DOHH2 (cell line): ENCODE data around the gene TMPRSS13.

Experiments
- H3F3A ChIP-seq: fragments of 200-600 bp; sonication (generic), shearing (Covaris generic); 2 replicates; pipeline ENCODE4 v1.6.0; 2016; ENCODE audit warnings: antibody characterized with exemption, mild to moderate bottlenecking; ENCODE audit not compliant: control insufficient read depth, insufficient read depth
- H3K27ac ChIP-seq: fragments of 200-600 bp; sonication (generic); 2 replicates; pipeline ENCODE4 v1.5.1; 2014; ENCODE audit warnings: low read depth, mild to moderate bottlenecking, low read length, moderate library complexity
- H3K27me3 ChIP-seq: fragments of 200-600 bp; sonication (generic); 2 replicates; pipeline ENCODE4 v1.6.1; 2014; ENCODE audit warnings: mild to moderate bottlenecking, low read length, mixed read lengths; ENCODE audit not compliant: control insufficient read depth
- H3K36me3 ChIP-seq: fragments of 200-600 bp; sonication (generic); 2 replicates; pipeline ENCODE4 v1.6.1; 2014; ENCODE audit warnings: mild to moderate bottlenecking, low read length, moderate library complexity, mixed read lengths; ENCODE audit not compliant: control insufficient read depth
- H3K4me1 ChIP-seq: fragments of 200-600 bp; sonication (generic); 2 replicates; pipeline ENCODE4 v1.6.1; 2014; ENCODE audit warnings: mild to moderate bottlenecking, low read length, mixed read lengths; ENCODE audit not compliant: control insufficient read depth
- H3K4me2 ChIP-seq: fragments of 200-600 bp; sonication (generic); 2 replicates; pipeline ENCODE4 v1.6.0; 2014; ENCODE audit warnings: mild to moderate bottlenecking, low read length, moderate library complexity
- H3K4me3 ChIP-seq: fragments of 200-600 bp; sonication (generic); 2 replicates; pipeline ENCODE4 v1.5.1; 2014; ENCODE audit warnings: mild to moderate bottlenecking, low read length, mixed read lengths
- H3K79me2 ChIP-seq: fragments of 200-600 bp; sonication (generic); 2 replicates; pipeline ENCODE4 v1.6.1; 2014; ENCODE audit warnings: mild to moderate bottlenecking, low read length, mixed read lengths; ENCODE audit not compliant: control insufficient read depth
- H3K9me2 ChIP-seq: fragments of 200-600 bp; sonication (generic); replicated peaks from 2 replicates; pipeline ENCODE4 v1.6.1; 2014; ENCODE audit warnings: mild to moderate bottlenecking, low read length, mixed read lengths; ENCODE audit not compliant: control insufficient read depth
- H3K9me3 ChIP-seq: fragments of 200-600 bp; sonication (generic); 2 replicates; pipeline ENCODE4 v1.6.1; 2014; ENCODE audit warnings: antibody characterized with exemption, low read length, mixed read lengths; ENCODE audit not compliant: control insufficient read depth, insufficient read depth
- H4K20me1 ChIP-seq: fragments of 200-600 bp; sonication (generic); 2 replicates; pipeline ENCODE4 v1.6.0; 2014; ENCODE audit warnings: low read depth, mild to moderate bottlenecking, antibody characterized with exemption, low read length, moderate library complexity; ENCODE audit not compliant: control insufficient read depth, insufficient read depth
- EZH2phosphoT487 ChIP-seq: fragments of 200-600 bp; sonication (generic); IDR thresholded peaks from 2 replicates; pipeline ENCODE4 v1.6.1; 2017; ENCODE audit warnings: borderline replicate concordance, mild to moderate bottlenecking, antibody characterized with exemption, low read length, moderate library complexity, mixed read lengths
- TF ChIP-seq, protein P1 (sequence below): fragments of 200-600 bp; sonication (generic); IDR thresholded peaks from one replicate; pipeline ENCODE4 v1.5.1; 2014; ENCODE audit warnings: antibody characterized with exemption, mild to moderate bottlenecking, low read depth, low read length; ENCODE audit not compliant: poor library complexity, severe bottlenecking

The TMPRSS13 gene

DNA sequence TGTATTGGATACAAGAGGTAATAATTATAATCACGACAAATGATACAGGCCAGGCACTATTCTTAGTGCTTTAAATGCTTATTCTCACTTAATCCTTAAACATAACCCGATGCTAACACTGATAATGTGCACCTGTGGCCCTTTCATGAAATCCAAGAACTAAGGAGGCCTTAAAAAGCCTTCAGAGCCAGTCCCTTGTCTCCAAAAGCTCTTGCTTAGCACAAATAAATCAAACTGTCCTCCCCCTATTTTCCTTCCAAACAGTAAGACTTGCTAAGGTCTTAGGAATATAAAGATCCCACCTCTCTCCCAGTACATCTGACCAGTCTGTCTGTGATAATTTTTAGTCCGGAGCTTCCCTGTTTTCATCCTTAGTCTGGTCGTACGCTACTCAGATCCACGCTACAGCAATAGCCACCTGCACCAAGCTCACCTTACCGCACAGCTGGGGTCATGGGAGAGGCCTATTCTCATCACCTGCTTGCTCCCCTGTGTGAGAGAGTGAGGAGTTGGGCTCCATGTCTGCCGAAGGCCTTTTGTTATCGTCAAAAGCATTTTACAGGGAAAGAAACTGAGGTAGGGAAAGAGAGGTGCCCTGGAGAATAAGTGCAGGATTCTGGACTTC lies 69.6 kb downstream of the TMPRSS13 start:
- no peak for TF ChIP-seq EZH2phosphoT487
- TF ChIP-seq, protein P1, sequence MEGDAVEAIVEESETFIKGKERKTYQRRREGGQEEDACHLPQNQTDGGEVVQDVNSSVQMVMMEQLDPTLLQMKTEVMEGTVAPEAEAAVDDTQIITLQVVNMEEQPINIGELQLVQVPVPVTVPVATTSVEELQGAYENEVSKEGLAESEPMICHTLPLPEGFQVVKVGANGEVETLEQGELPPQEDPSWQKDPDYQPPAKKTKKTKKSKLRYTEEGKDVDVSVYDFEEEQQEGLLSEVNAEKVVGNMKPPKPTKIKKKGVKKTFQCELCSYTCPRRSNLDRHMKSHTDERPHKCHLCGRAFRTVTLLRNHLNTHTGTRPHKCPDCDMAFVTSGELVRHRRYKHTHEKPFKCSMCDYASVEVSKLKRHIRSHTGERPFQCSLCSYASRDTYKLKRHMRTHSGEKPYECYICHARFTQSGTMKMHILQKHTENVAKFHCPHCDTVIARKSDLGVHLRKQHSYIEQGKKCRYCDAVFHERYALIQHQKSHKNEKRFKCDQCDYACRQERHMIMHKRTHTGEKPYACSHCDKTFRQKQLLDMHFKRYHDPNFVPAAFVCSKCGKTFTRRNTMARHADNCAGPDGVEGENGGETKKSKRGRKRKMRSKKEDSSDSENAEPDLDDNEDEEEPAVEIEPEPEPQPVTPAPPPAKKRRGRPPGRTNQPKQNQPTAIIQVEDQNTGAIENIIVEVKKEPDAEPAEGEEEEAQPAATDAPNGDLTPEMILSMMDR, result no peak

DNA sequence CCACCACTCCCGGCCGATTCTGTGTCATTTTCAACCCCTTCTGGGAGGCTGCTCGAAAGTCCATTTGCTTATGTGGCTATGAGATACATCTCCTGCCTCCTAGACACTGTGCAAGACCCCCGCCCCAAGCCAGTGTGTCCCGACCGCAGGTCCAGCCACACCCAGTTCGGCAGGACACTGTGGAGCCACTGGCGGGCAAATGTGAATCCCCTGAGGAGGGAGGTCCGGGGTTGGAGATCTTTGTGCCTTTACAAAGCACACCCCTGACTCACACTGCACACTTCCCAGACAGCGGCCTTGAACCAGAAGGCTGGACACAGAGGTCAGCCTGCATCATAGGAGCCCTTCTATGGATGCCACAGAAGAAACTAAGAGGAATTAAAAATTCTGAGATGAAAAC lies 70.1 kb downstream of the TMPRSS13 start:
- H3K36me3 ChIP-seq, result no peaks in the 10 kb centered on the region
- no peaks in the 10 kb centered on the region for H3F3A ChIP-seq
- H3K79me2 ChIP-seq, result no peaks in the 10 kb centered on the region
- H3K4me3 ChIP-seq, result no peak overlapping the region
- H3K27ac ChIP-seq, result no peak overlapping the region
- no peaks in the 10 kb centered on the region for H3K9me2 ChIP-seq
- TF ChIP-seq EZH2phosphoT487, result no peak
- TF ChIP-seq, protein P1, result no peak
- H4K20me1 ChIP-seq, result no peaks in the 10 kb centered on the region
- no peaks in the 10 kb centered on the region for H3K9me3 ChIP-seq
- H3K4me1 ChIP-seq, result no peaks in the 10 kb centered on the region
- H3K27me3 ChIP-seq, result peaks cover 5% of the 10 kb centered on the region
- no peak overlapping the region for H3K4me2 ChIP-seq

More for the DNA sequence above, 69.6 kb downstream of the TMPRSS13 start:
- H3K9me2 ChIP-seq, result no peaks in the 10 kb centered on the region
- no peaks in the 10 kb centered on the region for H3K9me3 ChIP-seq
- H3K4me1 ChIP-seq, result no peaks in the 10 kb centered on the region
- H3F3A ChIP-seq, result no peaks in the 10 kb centered on the region
- no peak overlapping the region for H3K27ac ChIP-seq
- H3K79me2 ChIP-seq, result no peaks in the 10 kb centered on the region
- no peak overlapping the region for H3K4me3 ChIP-seq
- H3K36me3 ChIP-seq, result no peaks in the 10 kb centered on the region
- no peaks in the 10 kb centered on the region for H3K27me3 ChIP-seq
- no peaks in the 10 kb centered on the region for H4K20me1 ChIP-seq
- H3K4me2 ChIP-seq, result no peak overlapping the region

DNA sequence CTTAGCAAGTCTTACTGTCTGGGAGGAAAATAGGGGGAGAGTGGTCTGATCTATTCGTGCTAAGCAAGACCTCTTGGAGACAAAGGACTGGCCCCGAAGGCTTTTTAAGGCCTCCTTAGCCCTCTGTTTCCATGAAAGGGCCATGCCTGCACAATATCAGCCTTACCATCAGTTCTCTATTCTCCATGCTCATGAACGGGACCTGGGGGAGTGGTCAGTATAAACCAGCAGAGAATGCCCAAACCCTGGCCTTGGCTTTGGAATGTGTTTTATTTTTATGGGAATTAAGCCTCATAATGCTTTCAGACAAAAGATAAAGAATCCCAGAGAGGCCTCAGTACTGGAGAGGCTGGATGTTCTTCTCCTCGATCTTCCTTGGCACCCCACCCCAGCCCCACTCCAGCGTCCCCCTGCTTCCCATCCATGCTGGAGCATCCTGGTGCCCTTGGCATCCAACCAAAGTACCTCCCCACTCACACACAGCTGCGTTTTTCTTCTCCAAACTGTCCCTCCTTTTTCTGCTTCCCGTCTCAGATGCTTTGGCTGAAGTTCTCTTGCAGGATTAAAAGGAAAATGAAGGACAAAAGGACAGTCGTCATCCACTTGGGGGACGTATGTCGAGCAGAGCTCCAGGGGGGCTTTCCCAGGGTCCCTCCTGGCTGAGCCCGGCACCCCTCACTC lies 71.3 kb downstream of the TMPRSS13 start:
- Histone ChIP-seq H3F3A (no peaks in the 10 kb centered on the region), H3K9me3 (no peaks in the 10 kb centered on the region), H3K4me3 (no peak overlapping the region), H3K4me2 (no peak overlapping the region), H3K4me1 (no peaks in the 10 kb centered on the region), H3K27ac (no peak overlapping the region), H3K79me2 (no peaks in the 10 kb centered on the region), H3K36me3 (no peaks in the 10 kb centered on the region), H3K9me2 (no peaks in the 10 kb centered on the region), H4K20me1 (no peaks in the 10 kb centered on the region), H3K27me3 (peaks cover 14% of the 10 kb centered on the region)
- TF ChIP-seq, protein P1, result no peak
- TF ChIP-seq EZH2phosphoT487, result no peak
